Parathyroid adenoma (tissue), 2 donors: ENCODE data around the gene MYO9B.
"Not testable (repeated sequence)": the region's sequence is repeated elsewhere in the genome, so short reads cannot be mapped to it uniquely, and the experiment has no call there.

ENCODE experiments used
- H2AFZ ChIP-seq: fragments of 300-600 bp; sonication (generic); one replicate; pipeline ENCODE4 v1.7.0; 2017; ENCODE audit warnings: antibody characterized with exemption, mild to moderate bottlenecking
- H3K27ac ChIP-seq: fragments of 300-600 bp; sonication (generic); one replicate; pipeline ENCODE4 v1.7.0; 2017
- H3K27me3 ChIP-seq: fragments of 300-600 bp; sonication (generic); one replicate; pipeline ENCODE4 v1.7.0; 2017; ENCODE audit warnings: low read length; ENCODE audit not compliant: control insufficient read depth, insufficient read depth
- H3K36me3 ChIP-seq: fragments of 300-600 bp; sonication (generic); one replicate; pipeline ENCODE4 v1.7.0; 2017; ENCODE audit warnings: low read length; ENCODE audit not compliant: control insufficient read depth, insufficient read depth
- H3K4me1 ChIP-seq: fragments of 300-600 bp; sonication (generic); one replicate; pipeline ENCODE4 v1.7.0; 2017; ENCODE audit warnings: control low read depth
- H3K4me2 ChIP-seq: fragments of 300-600 bp; sonication (generic); one replicate; pipeline ENCODE4 v1.7.0; 2017; ENCODE audit warnings: low read length
- H3K4me3 ChIP-seq: fragments of 300-600 bp; sonication (generic); one replicate; pipeline ENCODE4 v1.7.0; 2017; ENCODE audit warnings: low read depth, low read length
- H3K79me2 ChIP-seq: fragments of 300-600 bp; sonication (generic); one replicate; pipeline ENCODE4 v1.7.0; 2017; ENCODE audit warnings: control low read depth
- H3K9ac ChIP-seq: fragments of 300-600 bp; sonication (generic); one replicate; pipeline ENCODE4 v1.7.0; 2017; ENCODE audit warnings: mild to moderate bottlenecking
- H3K9me3 ChIP-seq: fragments of 300-600 bp; sonication (generic); one replicate; pipeline ENCODE4 v1.7.0; 2017; ENCODE audit warnings: low read length; ENCODE audit not compliant: control insufficient read depth
- CTCF ChIP-seq: fragments of 300-600 bp; sonication (generic); IDR thresholded peaks from one replicate; pipeline ENCODE4 v1.7.0; 2017; ENCODE audit warnings: antibody characterized with exemption, mild to moderate bottlenecking
- donor health status: primary hyperparathyroidism.

The MYO9B gene

GRCh38 chr19:17183858-17184321 is 108.3 kb downstream of the MYO9B start:
- no peak overlapping the region for H3K4me2 ChIP-seq
- no peak for TF ChIP-seq CTCF
- no peak overlapping the region for H2AFZ ChIP-seq
- no peaks in the 10 kb centered on the region for H3K27me3 ChIP-seq
- no peaks in the 10 kb centered on the region for H3K9me3 ChIP-seq
- no peaks in the 10 kb centered on the region for H3K4me1 ChIP-seq
- no peaks in the 10 kb centered on the region for H3K79me2 ChIP-seq
- no peak overlapping the region for H3K9ac ChIP-seq
- H3K27ac ChIP-seq: no peak overlapping the region
- H3K36me3 ChIP-seq: no peaks in the 10 kb centered on the region
- H3K4me3 ChIP-seq: no peak overlapping the region

GRCh38 chr19:17184371-17184841 is 108.8 kb downstream of the MYO9B start:
- no peaks in the 10 kb centered on the region for H3K79me2 ChIP-seq
- no peaks in the 10 kb centered on the region for H3K4me1 ChIP-seq
- no peak overlapping the region for H3K27ac ChIP-seq
- no peaks in the 10 kb centered on the region for H3K9me3 ChIP-seq
- no peaks in the 10 kb centered on the region for H3K27me3 ChIP-seq
- H3K36me3 ChIP-seq: no peaks in the 10 kb centered on the region
- no peak for TF ChIP-seq CTCF
- no peak overlapping the region for H3K4me2 ChIP-seq
- no peak overlapping the region for H3K9ac ChIP-seq
- no peak overlapping the region for H3K4me3 ChIP-seq
- H2AFZ ChIP-seq: no peak overlapping the region

DNA sequence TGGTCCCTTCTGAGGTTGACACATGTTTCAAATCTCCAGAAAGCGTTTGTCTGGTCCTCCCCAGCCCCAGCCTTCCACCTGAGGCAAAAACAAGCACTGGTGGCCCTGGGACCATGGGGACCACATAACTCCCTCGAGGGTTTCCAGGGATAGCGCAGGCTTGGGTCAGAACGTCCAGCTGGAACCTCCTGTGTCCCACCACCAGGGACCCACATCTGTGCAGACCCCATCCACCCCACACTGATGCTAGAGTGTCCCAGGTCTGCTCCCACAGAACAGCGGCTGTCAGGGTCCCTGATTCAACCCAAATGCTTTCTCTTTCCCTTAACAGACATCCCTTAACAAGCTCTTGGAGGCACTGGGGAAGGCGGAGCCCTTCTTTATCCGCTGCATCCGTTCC is 110.0 kb downstream of the MYO9B start:
- no peak for TF ChIP-seq CTCF
- no peak overlapping the region for H3K27ac ChIP-seq
- no peak overlapping the region for H3K9ac ChIP-seq
- no peak overlapping the region for H2AFZ ChIP-seq
- H3K4me2 ChIP-seq: no peak overlapping the region
- H3K36me3 ChIP-seq: no peaks in the 10 kb centered on the region
- H3K9me3 ChIP-seq: no peaks in the 10 kb centered on the region
- H3K27me3 ChIP-seq: no peaks in the 10 kb centered on the region
- no peaks in the 10 kb centered on the region for H3K79me2 ChIP-seq
- no peak overlapping the region for H3K4me3 ChIP-seq
- no peaks in the 10 kb centered on the region for H3K4me1 ChIP-seq

GRCh38 chr19:17191736-17192135 is 116.2 kb downstream of the MYO9B start:
- H3K27ac ChIP-seq, H3K4me2 ChIP-seq, H3K79me2 ChIP-seq, H3K36me3 ChIP-seq, H3K27me3 ChIP-seq, H3K4me1 ChIP-seq, H3K9ac ChIP-seq, H2AFZ ChIP-seq, H3K9me3 ChIP-seq, H3K4me3 ChIP-seq: not testable (repeated sequence)

GRCh38 chr19:17192751-17193150 is 117.2 kb downstream of the MYO9B start:
- H3K4me2 ChIP-seq: no peak overlapping the region
- H3K79me2 ChIP-seq: no peaks in the 10 kb centered on the region
- H3K9ac ChIP-seq: no peak overlapping the region
- no peak overlapping the region for H3K27ac ChIP-seq
- no peaks in the 10 kb centered on the region for H3K9me3 ChIP-seq
- H3K36me3 ChIP-seq: no peaks in the 10 kb centered on the region
- no peaks in the 10 kb centered on the region for H3K4me1 ChIP-seq
- H3K27me3 ChIP-seq: no peaks in the 10 kb centered on the region
- H2AFZ ChIP-seq: no peak overlapping the region
- no peak overlapping the region for H3K4me3 ChIP-seq
- no peak for TF ChIP-seq CTCF
